ENCODE measurements around the gene CCDC97.
A peak's percentile ranks its signal among the peaks of the same experiment; 100 is the strongest.

CCDC97 gene

GRCh38 chr19:41299046-41299754, 10.8 kb upstream of the CCDC97 start:
- DNase-seq, result no peak

GRCh38 chr19:41299755-41300089, 10.2 kb upstream of the CCDC97 start:
- no peak for DNase-seq

GRCh38 chr19:41300555-41300954, 9.4 kb upstream of the CCDC97 start:
- DNase-seq, result no peak

GRCh38 chr19:41302624-41303351, 7.2 kb upstream of the CCDC97 start:
- DNase-seq, result peak in 1 of 2 experiments; percentile 38

- DNase-seq, result no peak
Observed at GRCh38 chr19:41303954-41304353, 6.0 kb upstream of the CCDC97 start.

GRCh38 chr19:41304706-41305483, 5.1 kb upstream of the CCDC97 start:
- no peak for DNase-seq

- no peak for DNase-seq
Observed at GRCh38 chr19:41305927-41306793, 3.8 kb upstream of the CCDC97 start.

GRCh38 chr19:41307090-41307875, 2.7 kb upstream of the CCDC97 start:
- no peak for DNase-seq

GRCh38 chr19:41307954-41308449, 2.0 kb upstream of the CCDC97 start:
- no peak for DNase-seq

- peak; percentile 91 to 96 for DNase-seq
Observed at GRCh38 chr19:41308450-41309179, 1.4 kb upstream of the CCDC97 start.

- no peak for DNase-seq
Observed at GRCh38 chr19:41309180-41310032, 566 bp upstream of the CCDC97 start.

- no peak for DNase-seq
Observed at GRCh38 chr19:41311072-41311471, 1.1 kb downstream of the CCDC97 start.

GRCh38 chr19:41311613-41312012, 1.6 kb downstream of the CCDC97 start:
- no peak for DNase-seq

GRCh38 chr19:41316306-41316920, 6.4 kb downstream of the CCDC97 start:
- DNase-seq, result no peak

- DNase-seq, result no peak
Observed at GRCh38 chr19:41318696-41319499, 8.9 kb downstream of the CCDC97 start.

- no peak for DNase-seq
Observed at GRCh38 chr19:41319500-41320184, 9.7 kb downstream of the CCDC97 start.

GRCh38 chr19:41320185-41320518, 10.2 kb downstream of the CCDC97 start:
- DNase-seq, result no peak

- DNase-seq, result no peak
Observed at GRCh38 chr19:41320568-41320967, 10.6 kb downstream of the CCDC97 start.

All from activated CD4-positive, alpha-beta T cell treated with anti-CD3 and anti-CD28 coated beads, Interleukin-2, amount 50 U/mL, for 4 hours (primary cell).